GM19193 (cell line): Measurements from ENCODE around the gene SLC6A20.

Experiments
- POLR2A ChIP-seq: IDR thresholded peaks from 4 replicates; pipeline ENCODE4 v1.6.1; 2011; ENCODE audit not compliant: insufficient read depth, insufficient read length; ENCODE audit errors: extremely low read depth

SLC6A20 gene

GRCh38 chr3:45795882-45796765 lies at the start of gene SLC6A20:
SLC6A20 (minus strand) TSS chr3:45796536; CDS start chr3:45796419, 117 bp downstream.
- TF ChIP-seq POLR2A: no peak

GRCh38 chr3:45844616-45845015 lies 48.3 kb upstream of the SLC6A20 start:
- TF ChIP-seq POLR2A: no peak

GRCh38 chr3:45842851-45843625 lies 46.7 kb upstream of the SLC6A20 start:
- TF ChIP-seq POLR2A: no peak

GRCh38 chr3:45841757-45842491 lies 45.6 kb upstream of the SLC6A20 start, which contains the start of gene LZTFL1:
LZTFL1 (minus strand) TSS chr3:45842119; CDS start chr3:45841991, 128 bp downstream.
- peak; percentile 52 for TF ChIP-seq POLR2A

DNA sequence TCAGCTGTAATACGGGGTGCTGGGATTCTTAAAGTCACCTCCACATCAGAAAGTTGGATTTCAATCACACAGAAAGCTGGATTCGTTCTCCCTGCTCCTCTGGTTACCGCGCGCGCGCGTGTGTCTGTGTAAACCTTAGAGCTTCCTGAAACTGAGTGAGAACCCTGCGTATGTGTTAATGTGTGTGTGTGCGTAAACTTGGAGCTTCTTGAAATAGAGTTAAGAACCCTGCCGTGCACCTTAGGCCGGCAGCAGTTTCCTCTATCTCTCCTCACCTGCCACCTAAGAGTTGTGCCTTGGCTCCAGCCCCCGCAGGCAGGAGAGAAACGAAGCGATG lies 45.1 kb upstream of the SLC6A20 start:
- TF ChIP-seq POLR2A: no peak

DNA sequence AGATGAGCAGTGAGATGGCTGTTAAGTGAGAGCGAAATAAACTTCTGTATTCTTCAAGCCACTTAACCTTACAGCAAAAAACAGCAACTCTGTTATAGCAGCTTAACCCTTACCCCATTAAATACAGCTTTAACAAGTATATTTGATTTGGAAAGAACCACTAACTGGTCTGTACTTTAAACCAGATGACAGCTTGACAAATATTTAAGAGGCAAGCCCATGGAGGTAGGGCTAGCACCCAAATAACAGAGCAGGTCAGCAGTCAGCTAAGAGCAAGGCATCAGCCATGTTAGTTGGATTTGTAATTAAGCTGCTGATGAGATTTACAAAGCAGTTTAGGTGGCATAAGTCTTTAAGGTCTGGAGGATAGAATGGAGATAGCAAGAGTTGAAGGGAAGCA lies 42.1 kb upstream of the SLC6A20 start:
- TF ChIP-seq POLR2A: no peak

DNA sequence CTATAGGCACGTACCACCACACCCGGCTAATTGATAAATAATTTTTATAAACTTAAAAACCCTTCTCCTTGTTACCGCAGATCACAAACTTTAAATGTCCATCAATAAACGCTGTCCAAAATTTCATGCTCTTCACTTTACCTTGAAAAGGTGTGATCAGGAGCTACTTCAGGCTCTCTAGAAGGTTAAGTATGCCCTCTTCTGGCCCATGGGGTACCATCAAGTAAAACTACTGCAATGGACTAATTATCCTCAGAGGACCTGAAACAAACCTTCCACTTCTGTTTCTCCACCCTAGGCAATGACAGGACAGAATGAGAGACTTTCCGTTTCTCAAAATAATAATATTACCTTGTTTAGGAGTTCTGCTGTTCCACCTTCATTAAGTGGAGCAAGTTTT lies 36.4 kb upstream of the SLC6A20 start:
- TF ChIP-seq POLR2A: no peak

DNA sequence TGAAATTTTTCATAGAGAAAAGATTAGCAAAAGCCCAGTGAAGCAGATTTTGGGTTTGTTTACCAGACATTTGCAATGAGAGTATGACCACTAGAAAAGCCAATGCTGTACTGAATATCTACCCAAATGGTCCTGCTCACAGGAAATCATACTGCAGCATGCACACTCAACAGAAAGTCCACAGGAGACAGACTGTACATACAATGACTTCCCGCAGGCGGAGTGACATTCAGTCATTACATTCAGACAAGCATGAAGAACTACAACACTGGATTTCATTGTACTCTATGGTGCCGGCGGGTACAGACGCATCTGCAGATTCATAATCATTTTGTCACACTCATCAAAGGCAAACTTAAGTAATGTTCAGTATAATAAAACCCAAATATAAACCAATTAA lies 33.8 kb upstream of the SLC6A20 start:
- no peak for TF ChIP-seq POLR2A

DNA sequence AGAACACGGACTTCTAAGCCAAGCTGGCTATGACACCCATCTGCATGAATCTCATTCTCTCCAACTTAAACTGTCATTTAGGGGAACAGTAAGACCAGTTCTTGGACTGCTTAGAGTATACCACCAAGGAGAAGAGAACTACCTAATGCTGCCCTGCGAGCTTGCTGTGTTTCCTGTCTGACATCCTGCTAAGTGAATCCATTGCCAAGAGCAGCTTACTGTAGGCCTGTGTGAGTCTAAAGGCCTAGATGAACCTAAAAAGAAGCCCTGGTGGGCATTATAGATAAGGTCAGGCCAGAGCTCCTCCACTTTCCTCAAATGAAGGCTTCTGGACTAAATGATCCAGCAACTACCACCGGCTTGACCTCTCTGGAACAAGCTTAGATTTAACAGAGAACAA lies 30.6 kb upstream of the SLC6A20 start:
- TF ChIP-seq POLR2A: no peak

GRCh38 chr3:45826321-45826720 lies 30.0 kb upstream of the SLC6A20 start:
- no peak for TF ChIP-seq POLR2A

DNA sequence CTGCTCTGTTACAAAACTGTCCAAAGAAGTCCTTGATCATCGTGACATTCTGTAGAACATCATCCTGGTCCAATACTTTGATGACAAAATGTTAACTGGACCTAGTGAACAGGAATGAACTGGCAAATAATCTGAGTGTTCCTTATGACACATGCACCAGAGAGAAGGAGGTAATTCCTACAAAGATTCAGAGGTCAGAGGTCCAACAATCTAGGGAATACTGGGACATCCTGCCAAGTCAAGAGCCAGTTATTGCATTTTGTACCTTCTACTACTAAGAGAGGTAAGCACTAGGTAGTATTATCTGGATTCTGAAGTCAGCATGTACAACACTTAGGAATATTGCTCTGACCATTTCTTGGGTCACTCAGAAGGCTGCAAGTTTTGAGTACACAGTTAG lies 24.8 kb upstream of the SLC6A20 start:
- TF ChIP-seq POLR2A: no peak

DNA sequence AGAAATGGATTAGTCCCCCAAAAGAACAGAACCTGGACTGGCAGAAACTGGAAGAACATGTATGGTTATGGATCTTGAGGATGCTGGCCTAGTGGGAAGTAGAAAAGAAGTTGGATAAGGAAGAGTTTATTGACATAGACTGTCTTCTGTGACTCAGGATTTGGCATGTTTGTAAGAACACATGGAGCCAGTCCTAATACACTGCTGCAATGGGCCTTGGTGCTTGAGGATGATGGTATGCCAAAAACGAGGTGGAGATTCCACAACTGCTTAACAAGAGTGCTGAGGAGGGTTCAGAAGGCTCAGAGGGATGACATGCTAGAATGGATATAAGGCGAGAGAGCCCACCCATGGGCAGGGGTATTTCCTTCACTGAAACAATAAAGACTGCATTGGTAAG lies 23.2 kb upstream of the SLC6A20 start:
- TF ChIP-seq POLR2A: no peak

DNA sequence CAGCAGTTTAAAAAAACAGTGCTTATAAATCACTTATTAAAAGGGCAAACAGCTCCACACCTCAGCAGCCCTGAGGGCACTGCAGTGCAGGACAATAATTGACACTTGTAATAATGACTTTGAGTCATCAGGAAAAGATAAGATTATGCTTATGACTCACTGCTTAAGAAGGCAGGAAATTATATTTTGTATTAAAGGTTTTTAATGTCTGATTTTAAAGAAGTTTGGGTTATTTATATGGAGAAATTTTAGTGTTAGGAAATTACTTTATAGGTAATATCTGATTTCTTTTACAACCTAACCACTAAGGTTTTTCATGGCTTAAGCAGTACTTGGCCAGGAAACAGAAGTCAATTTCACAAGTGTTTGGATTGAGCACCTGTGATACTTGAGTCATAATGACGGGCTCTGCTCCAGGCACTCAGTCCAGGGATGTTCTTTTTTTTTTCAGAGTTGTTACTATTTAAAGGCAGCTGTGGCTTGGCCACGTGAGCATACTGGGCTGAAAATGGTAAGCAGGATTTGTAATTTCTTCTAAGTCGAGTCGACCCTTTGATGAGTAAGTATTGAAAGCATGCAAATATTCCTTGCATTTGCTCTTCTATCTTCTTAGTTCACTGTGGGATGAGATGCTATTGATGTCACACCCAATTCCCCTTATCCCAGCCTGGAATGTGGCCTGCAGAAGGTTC lies 21.6 kb upstream of the SLC6A20 start:
- TF ChIP-seq POLR2A: no peak

- no peak for TF ChIP-seq POLR2A
Measured at GRCh38 chr3:45816544-45816943, 20.2 kb upstream of the SLC6A20 start.

GRCh38 chr3:45814322-45814721 lies 18.0 kb upstream of the SLC6A20 start:
- no peak for TF ChIP-seq POLR2A

- no peak for TF ChIP-seq POLR2A
Measured at GRCh38 chr3:45807681-45808540, 11.6 kb upstream of the SLC6A20 start.
